Stomach (tissue), 4 donors: ENCODE data around the gene TMED3.

Experiments used
- CTCF ChIP-seq, 7 experiments: fragments of 450-650 bp in 4 of 7; fragments of 200-600 bp in 3 of 7; sonication (generic) in 3 of 7; IDR thresholded peaks; one replicate each; pipeline ENCODE4 v1.5.1; 2016 to 2019; ENCODE audit warnings: antibody characterized with exemption in 7 of 7, control low read depth in 2 of 7, mild to moderate bottlenecking in 1 of 7
- POLR2A ChIP-seq, 4 donors: fragments of 450-650 bp; IDR thresholded peaks; one replicate each; pipeline ENCODE4 v1.6.1; 2016; ENCODE audit warnings: antibody characterized with exemption in 4 of 4, control low read depth in 2 of 4, mild to moderate bottlenecking in 1 of 4, moderate library complexity in 1 of 4

- no peak for TF ChIP-seq CTCF (IDR thresholded peaks at IDR 0.05)
- no peak for TF ChIP-seq POLR2A (IDR thresholded peaks at IDR 0.05)
Observed at GRCh38 chr15:79352206-79352605, 41.3 kb downstream of the TMED3 start.
